SH-SY5Y (cell line): ENCODE results near the gene ADCY5.

ENCODE experiments used
- GATA2 ChIP-seq: IDR thresholded peaks from 2 replicates; pipeline ENCODE4 v1.6.1; 2011; ENCODE audit warnings: mild to moderate bottlenecking, low read depth, low read length
- GATA3 ChIP-seq: IDR thresholded peaks from 2 replicates; pipeline ENCODE4 v1.6.1; 2011; ENCODE audit warnings: low read depth, mild to moderate bottlenecking, low read length, moderate library complexity

Gene ADCY5

GRCh38 chr3:123318374-123318773 is 130.5 kb downstream of the ADCY5 start:
- TF ChIP-seq GATA2 (no peak), GATA3 (no peak)

GRCh38 chr3:123317716-123318115 is 131.2 kb downstream of the ADCY5 start:
- TF ChIP-seq GATA3 (no peak), GATA2 (no peak)

- TF ChIP-seq GATA2 (no peak), GATA3 (no peak)
Observed at GRCh38 chr3:123315271-123315595, 133.7 kb downstream of the ADCY5 start.

GRCh38 chr3:123314359-123315270 is 134.3 kb downstream of the ADCY5 start:
- TF ChIP-seq GATA3 (no peak), GATA2 (no peak)

GRCh38 chr3:123313889-123314288 is 135.0 kb downstream of the ADCY5 start:
- TF ChIP-seq GATA3 = no peak
- no peak for TF ChIP-seq GATA2

- TF ChIP-seq GATA3 (no peak), GATA2 (no peak)
Observed at GRCh38 chr3:123312331-123313265, 136.3 kb downstream of the ADCY5 start.

GRCh38 chr3:123311201-123311600 is 137.7 kb downstream of the ADCY5 start:
- TF ChIP-seq GATA2 (no peak), GATA3 (no peak)

- TF ChIP-seq GATA3 (no peak), GATA2 (no peak)
Observed at GRCh38 chr3:123310741-123311140, 138.1 kb downstream of the ADCY5 start.

GRCh38 chr3:123310186-123310585 is 138.7 kb downstream of the ADCY5 start:
- TF ChIP-seq GATA2 (no peak), GATA3 (no peak)

GRCh38 chr3:123307064-123307463 is 141.8 kb downstream of the ADCY5 start:
- TF ChIP-seq GATA2 = no peak
- no peak for TF ChIP-seq GATA3

GRCh38 chr3:123305192-123305591 is 143.7 kb downstream of the ADCY5 start:
- TF ChIP-seq GATA3 (no peak), GATA2 (no peak)

GRCh38 chr3:123303976-123304560 is 144.8 kb downstream of the ADCY5 start:
- TF ChIP-seq GATA3 = no peak

- no peak for TF ChIP-seq GATA2
- TF ChIP-seq GATA3 = no peak
Observed at GRCh38 chr3:123302961-123303360, 145.9 kb downstream of the ADCY5 start.

- TF ChIP-seq GATA2 (no peak), GATA3 (no peak)
Observed at GRCh38 chr3:123301331-123302184, 147.3 kb downstream of the ADCY5 start.
